Panc1 (cell line): ENCODE measurements around the gene KIF21B. TPM values are rescaled to one million over a fixed set of nuclear protein-coding genes. Genes with fewer than 3 reads are reported as not detected.
"Not testable (repeated sequence)": the region's sequence is repeated elsewhere in the genome, so short reads cannot be mapped to it uniquely, and the experiment has no call there.

Experiments used
- ATAC-seq: fragments of 200-7000 bp; cut with Tn5 transposase; 2 replicates; pipeline ENCODE4 v1.9.1; 2020; ENCODE audit warnings: mild to moderate bottlenecking, moderate library complexity
- BruUV-seq: library from RNA; stranded (reverse); fragments of 400-500 nt; replicated peaks from 2 replicates; lab custom pipeline; 2021; lab: Mats Ljungman, UMichigan
- CTCF ChIA-PET: fragments of 300-600 bp; sonication (Branson Sonifier 250); formaldehyde crosslinking; loops from one replicate; lab custom pipeline; 2022; ENCODE audit warnings: antibody characterized with exemption; lab: Charles Lee
- POLR2A ChIA-PET: fragments of 300-600 bp; sonication (Branson Sonifier 250); formaldehyde crosslinking; loops from one replicate; lab custom pipeline; 2022; ENCODE audit warnings: antibody characterized with exemption; lab: Charles Lee
- DNase-seq: peaks from one replicate; pipeline ENCODE4 v3.0.0-alpha.2; 2010; ENCODE audit warnings: low read depth, low spot score
- H3K27ac ChIP-seq: 2 replicates; pipeline ENCODE4 v1.5.1; 2011; ENCODE audit warnings: mild to moderate bottlenecking, low read length, inconsistent platforms
- H3K27me3 ChIP-seq: fragments of 200-500 bp; sonication (Bioruptor generic); 2 replicates; pipeline ENCODE4 v1.6.0; 2014; ENCODE audit warnings: low read length, inconsistent platforms; ENCODE audit not compliant: control insufficient read depth, insufficient read depth
- H3K36me3 ChIP-seq: fragments of 200-500 bp; sonication (Bioruptor generic); 2 replicates; pipeline ENCODE4 v1.5.1; 2014; ENCODE audit warnings: inconsistent platforms, mild to moderate bottlenecking, low read length, moderate library complexity; ENCODE audit not compliant: control insufficient read depth, insufficient read depth
- H3K4me1 ChIP-seq: 2 replicates; pipeline ENCODE4 v1.5.1; 2011; ENCODE audit warnings: inconsistent platforms, mild to moderate bottlenecking, low read length, moderate library complexity; ENCODE audit not compliant: control insufficient read depth, insufficient read depth
- H3K4me3 ChIP-seq, 2 experiments: 2 replicates each; pipeline ENCODE4 v1.5.1; 2011 to 2012; ENCODE audit warnings: low read depth in 2 of 2, low read length in 2 of 2, mild to moderate bottlenecking in 2 of 2, inconsistent platforms in 1 of 2, moderate library complexity in 1 of 2
- H3K9me3 ChIP-seq: fragments of 200-500 bp; sonication (Bioruptor generic); 2 replicates; pipeline ENCODE4 v1.5.1; 2014; ENCODE audit warnings: low read depth, mild to moderate bottlenecking, inconsistent platforms, low read length, moderate library complexity; ENCODE audit not compliant: control insufficient read depth, insufficient read depth
- CTCF ChIP-seq: fragments of 450-650 bp; IDR thresholded peaks from 2 replicates; pipeline ENCODE4 v1.5.1; 2017; ENCODE audit warnings: mild to moderate bottlenecking
- POLR2AphosphoS5 ChIP-seq: IDR thresholded peaks from 2 replicates; pipeline ENCODE4 v1.6.1; 2012; ENCODE audit warnings: mild to moderate bottlenecking, low read depth, low read length, moderate library complexity
- REST ChIP-seq, 2 experiments: IDR thresholded peaks; 2 replicates each; pipeline ENCODE4 v1.6.1; 2011 to 2012; ENCODE audit warnings: low read depth in 2 of 2, control low read depth in 1 of 2, low read length in 1 of 2, mild to moderate bottlenecking in 1 of 2, moderate library complexity in 1 of 2; ENCODE audit not compliant: insufficient read depth in 1 of 2
- SIN3A ChIP-seq: IDR thresholded peaks from 2 replicates; pipeline ENCODE4 v1.6.1; 2012; ENCODE audit warnings: low read depth, mild to moderate bottlenecking, low read length, moderate library complexity, borderline replicate concordance; ENCODE audit not compliant: insufficient read depth
- TCF7L2 ChIP-seq: IDR thresholded peaks from 2 replicates; pipeline ENCODE4 v1.6.1; 2011; ENCODE audit warnings: mild to moderate bottlenecking, low read depth, low read length, inconsistent platforms
- in situ Hi-C: cut with HindIII; loops from 2 replicates; pipeline ENCODE4 v1.10.0; 2016; ENCODE audit warnings: low sequenced_read_pairs, low pct_unique_long_range_greater_than_20kb
- intact Hi-C: fragments of 100-400 bp; cut with micrococcal nuclease; formaldehyde crosslinking; loops from one replicate; pipeline ENCODE4 v1.10.0; 2022; ENCODE audit not compliant: unreplicated experiment
- total RNA-seq: library from RNA; stranded (reverse); gene quantifications from one replicate; pipeline ENCODE4 v1.2.1, GENCODE V29; 2021; ENCODE audit not compliant: unreplicated experiment

Gene KIF21B
- total RNA-seq, 1 experiment from 2014 or later: 0.46 TPM

GRCh38 chr1:200962631-200963030 is 60.9 kb downstream of the KIF21B start:
- TF ChIP-seq REST (IDR thresholded peaks at IDR 0.05; ENCODE audit: insufficient read depth in 1 of 2, low read depth in 2 of 2, low read length in 1 of 2): no peak
- no peak for TF ChIP-seq TCF7L2
- TF ChIP-seq POLR2AphosphoS5: no peak
- ChIA-PET CTCF (no interaction called here), POLR2A (no interaction called here)
- Histone ChIP-seq H3K27ac (no peak overlapping the region), H3K27me3 (no peaks in the 10 kb centered on the region; the same call in 1 of the 2 replicates), H3K9me3 (no peaks in the 10 kb centered on the region), H3K36me3 (no peaks in the 10 kb centered on the region), H3K4me3 (no peak overlapping the region), H3K4me1 (no peaks in the 10 kb centered on the region)
- BruUV-seq: no TSS peak
- no peak for DNase-seq
- no peak; the same call in 1 of the 2 replicates for ATAC-seq
- intact Hi-C loops: no loop called here
- in situ Hi-C loops: no loop called here

GRCh38 chr1:200962151-200962550 is 61.4 kb downstream of the KIF21B start:
- H3K27me3 ChIP-seq, ATAC-seq, in situ Hi-C loops, CTCF ChIA-PET, H3K9me3 ChIP-seq, H3K4me3 ChIP-seq, DNase-seq, BruUV-seq, H3K4me1 ChIP-seq, intact Hi-C loops, H3K36me3 ChIP-seq, H3K27ac ChIP-seq, POLR2A ChIA-PET: not testable (repeated sequence)

GRCh38 chr1:200960948-200961340 is 62.6 kb downstream of the KIF21B start:
- in situ Hi-C loops: no loop called here
- H3K36me3 ChIP-seq: no peaks in the 10 kb centered on the region
- no peak for ATAC-seq
- no peaks in the 10 kb centered on the region for H3K9me3 ChIP-seq
- no TSS peak for BruUV-seq
- POLR2A ChIA-PET: no interaction called here
- H3K4me1 ChIP-seq: no peaks in the 10 kb centered on the region
- H3K4me3 ChIP-seq: no peak overlapping the region
- CTCF ChIA-PET: no interaction called here
- intact Hi-C loops: no loop called here
- TF ChIP-seq SIN3A (no peak), POLR2AphosphoS5 (no peak), REST (IDR thresholded peaks at IDR 0.05; ENCODE audit: insufficient read depth in 1 of 2, low read depth in 2 of 2, low read length in 1 of 2) (no peak), TCF7L2 (no peak), CTCF (no peak)
- no peak overlapping the region for H3K27ac ChIP-seq
- no peaks in the 10 kb centered on the region; the same call in 1 of the 2 replicates for H3K27me3 ChIP-seq
- no peak for DNase-seq
